ENCODE measurements around the gene TOX4.
A peak's percentile ranks its signal among the peaks of the same experiment; 100 is the strongest.
"Not testable (repeated sequence)": the region's sequence is repeated elsewhere in the genome, so short reads cannot be mapped to it uniquely, and the experiment has no call there.

Gene TOX4

DNA sequence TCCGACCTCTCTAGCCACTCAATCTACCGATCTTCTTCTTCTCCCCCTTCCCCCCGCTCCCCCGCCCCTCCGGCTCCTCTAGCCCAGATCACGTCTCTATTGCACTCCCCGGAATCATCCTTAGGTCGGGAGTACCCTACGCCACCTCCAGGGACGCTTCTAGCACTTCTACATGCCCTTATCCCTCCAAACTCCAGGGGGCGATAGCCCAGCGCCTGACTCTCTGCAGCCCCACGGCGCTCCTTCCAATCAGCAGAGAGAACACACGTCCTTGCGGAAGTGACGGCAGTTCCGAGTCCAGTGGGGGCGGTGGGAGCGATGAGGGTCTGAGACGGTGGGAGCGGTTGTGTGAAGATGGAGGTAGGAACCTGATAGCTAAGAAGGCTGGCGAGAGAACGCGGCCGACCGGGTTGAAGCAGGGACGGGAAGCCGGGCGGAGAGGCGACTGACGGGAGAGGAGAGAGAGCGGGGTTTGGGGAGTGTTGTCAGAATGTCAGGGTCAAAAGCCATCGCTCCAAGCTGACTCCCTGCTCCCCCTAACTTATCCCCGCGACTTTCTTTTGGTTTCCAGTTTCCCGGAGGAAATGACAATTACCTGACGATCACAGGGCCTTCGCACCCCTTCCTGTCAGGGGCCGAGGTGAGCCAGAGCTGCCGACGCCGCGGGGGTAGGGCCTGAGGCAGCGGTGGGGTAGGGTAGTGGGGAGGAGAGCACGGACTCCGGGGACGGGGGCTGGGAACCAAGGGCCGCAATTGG is at the start of gene TOX4, which contains the start of gene RAB2B:
Gene TOX4 (plus strand): TSS at position 271 of the 757 bp plus-strand sequence. CDS start 84 bp downstream, at position 355.
Gene RAB2B (minus strand): TSS at position 35 of the 757 bp plus-strand sequence. CDS start 87 bp downstream, outside the sequence.
- DNase-seq (ENCODE audit: low read depth in 2 of 2) = peak; percentile 85 to 86

DNA sequence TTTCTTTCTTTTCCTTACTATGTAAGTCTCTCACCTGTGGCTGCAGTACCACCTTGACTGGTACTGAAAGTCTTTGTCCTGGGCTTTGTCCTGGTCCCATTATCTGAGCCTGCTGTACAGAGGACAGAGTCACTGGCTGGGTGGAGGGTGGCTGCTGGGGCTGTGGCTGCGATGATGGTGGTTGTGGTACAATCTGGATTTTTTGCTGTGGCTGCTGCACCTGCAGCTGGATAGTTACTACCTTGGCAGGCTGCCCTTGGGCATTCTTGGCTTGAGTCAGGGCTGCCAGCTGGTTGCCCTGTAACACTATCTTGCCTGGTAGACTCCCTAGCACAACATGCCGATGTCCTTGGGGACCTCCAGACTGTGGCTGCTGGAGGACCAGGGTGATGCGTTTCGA is 48.1 kb upstream of the TOX4 start:
- no peak for DNase-seq (ENCODE audit: low read depth in 2 of 2)

DNA sequence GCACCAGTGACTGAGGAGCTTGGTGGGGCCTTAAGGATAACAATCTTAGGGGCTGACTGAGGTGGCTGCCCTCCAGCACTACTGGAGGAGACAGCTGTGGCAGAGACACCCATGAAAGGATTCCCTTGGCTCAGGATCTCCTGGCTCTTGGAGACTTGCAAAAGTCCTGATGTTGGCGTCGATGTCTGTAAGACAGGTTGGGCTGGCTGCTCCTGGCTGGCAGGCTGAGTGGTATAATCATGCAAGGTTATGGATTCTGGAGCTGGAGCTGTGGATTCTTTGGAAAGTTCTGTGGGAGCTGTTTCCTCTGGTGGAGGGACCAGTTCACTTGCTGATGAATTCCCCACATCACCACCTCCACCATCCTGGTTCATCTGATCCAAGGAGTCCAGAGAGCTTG is 45.9 kb upstream of the TOX4 start:
- DNase-seq (ENCODE audit: low read depth in 2 of 2) = no peak

DNA sequence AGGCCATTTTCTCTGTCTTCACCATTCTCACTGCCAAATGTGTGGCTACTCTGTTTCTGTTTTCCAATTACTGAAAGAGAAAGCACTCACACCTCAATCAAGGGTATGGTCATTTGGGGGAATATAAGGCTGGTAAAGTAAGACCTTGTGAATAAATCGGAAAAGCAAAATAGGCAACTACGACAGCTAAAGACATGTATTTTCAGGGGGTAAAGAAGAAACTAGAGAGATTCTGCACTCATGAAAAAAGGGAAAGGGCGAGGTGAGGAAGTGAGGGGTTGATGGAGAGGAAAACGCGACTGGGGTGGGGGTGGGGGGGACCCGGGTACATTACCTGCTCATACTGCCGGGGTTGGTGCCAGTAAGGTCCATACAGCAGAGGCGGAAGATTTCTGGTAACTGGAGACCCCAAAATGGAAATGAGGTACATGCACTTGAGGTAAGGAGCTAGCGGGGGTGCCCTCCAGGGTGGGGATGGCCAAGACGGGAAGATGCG is 40.4 kb upstream of the TOX4 start:
- no peak for DNase-seq (ENCODE audit: low read depth in 2 of 2)

DNA sequence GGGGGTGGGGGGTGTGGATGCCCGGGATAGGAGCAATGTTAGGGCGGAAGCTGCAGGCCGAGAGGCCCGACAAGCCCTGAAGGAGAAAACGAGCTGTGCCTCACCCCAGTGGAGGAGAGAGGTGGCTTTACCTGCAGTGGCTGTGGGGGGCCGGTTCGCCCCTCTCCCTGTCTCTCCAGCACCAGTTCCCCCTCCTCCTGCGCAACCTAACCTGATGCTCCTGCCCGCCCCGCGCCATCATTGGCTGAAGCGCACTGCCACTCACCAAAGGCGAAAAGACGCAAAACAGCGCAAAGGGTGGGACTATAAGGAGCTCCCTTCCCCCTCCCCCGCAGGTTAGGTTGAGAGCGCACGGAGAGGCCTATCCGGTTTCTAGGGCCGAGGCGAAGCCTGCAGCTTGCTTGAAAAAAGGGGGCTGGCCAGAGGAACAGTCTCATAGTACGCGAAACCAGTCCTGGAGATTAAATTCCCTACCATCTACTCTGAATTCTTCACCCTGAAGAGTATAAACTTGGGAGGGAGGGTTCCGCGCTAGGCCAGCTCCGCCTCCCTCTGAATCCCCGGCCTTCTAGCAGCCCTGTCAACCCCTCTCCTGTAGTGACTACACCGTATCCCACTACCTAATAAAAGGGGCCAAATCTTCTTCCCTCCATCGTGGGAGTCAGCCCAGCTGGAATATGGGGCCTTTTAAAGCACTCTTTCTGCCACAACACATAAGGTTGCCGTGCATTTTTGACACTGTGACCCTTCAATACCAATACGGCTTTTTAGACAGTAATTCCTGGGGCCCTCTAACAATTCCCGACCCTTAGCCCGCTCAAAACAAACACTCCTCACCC is 39.7 kb upstream of the TOX4 start:
- peak; percentile 97 to 98 for DNase-seq (ENCODE audit: low read depth in 2 of 2)

DNA sequence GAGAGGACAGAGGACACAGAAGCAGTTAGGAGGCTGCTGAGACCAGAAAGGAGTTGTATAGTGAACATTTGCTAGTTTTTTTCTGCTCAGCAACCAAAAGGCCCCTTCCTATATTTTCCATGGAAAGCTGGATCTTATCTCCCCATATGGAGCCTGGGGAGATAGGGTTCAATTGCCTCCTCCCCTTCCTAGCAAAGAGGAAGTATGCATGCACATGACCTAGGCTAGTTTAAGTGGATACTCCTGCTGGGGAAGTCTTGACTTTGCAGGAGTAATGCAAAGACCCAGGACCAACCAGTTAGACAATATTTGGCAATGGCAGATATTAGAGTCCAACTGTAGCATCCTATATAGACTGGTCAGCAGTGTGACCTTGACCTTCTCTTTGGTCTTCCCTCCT is 36.1 kb upstream of the TOX4 start:
- DNase-seq (ENCODE audit: low read depth in 2 of 2) = no peak

DNA sequence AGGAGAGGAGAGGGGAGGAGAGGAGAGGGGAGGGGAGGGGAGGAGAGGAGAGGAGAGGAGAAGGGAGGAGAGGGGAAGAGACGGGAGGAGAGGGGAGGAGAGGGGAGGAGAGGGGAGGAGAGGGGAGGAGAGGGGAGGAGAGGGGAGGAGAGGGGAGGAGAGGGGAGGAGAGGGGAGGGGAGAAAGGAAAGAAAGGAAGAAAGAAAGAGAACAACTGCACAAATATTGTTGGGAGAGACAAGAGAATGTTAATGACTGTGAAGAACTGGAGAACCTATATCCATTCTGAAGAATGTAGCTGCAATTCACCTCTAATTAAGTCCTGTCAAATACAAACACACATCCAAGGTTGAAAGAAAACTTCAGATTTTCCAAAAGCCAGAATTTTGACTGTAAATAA is 34.3 kb upstream of the TOX4 start:
- not testable (repeated sequence) for DNase-seq (ENCODE audit: low read depth in 2 of 2)

DNA sequence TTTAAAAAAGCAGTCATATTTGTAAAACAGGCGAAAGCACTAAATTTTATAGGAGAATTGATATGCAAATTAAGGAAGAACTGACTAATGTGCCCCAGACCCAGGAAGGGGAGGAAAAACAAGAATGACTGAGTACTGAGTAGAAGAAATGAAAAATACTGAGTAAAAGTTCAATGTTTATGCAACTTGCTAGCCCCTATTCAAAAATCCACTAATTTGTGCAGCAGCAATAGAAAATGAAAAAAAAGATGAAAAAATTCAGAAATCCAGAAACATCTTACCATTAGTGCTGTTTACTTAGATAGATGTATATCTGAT is 27.1 kb upstream of the TOX4 start:
- DNase-seq (ENCODE audit: low read depth in 2 of 2) = no peak

DNA sequence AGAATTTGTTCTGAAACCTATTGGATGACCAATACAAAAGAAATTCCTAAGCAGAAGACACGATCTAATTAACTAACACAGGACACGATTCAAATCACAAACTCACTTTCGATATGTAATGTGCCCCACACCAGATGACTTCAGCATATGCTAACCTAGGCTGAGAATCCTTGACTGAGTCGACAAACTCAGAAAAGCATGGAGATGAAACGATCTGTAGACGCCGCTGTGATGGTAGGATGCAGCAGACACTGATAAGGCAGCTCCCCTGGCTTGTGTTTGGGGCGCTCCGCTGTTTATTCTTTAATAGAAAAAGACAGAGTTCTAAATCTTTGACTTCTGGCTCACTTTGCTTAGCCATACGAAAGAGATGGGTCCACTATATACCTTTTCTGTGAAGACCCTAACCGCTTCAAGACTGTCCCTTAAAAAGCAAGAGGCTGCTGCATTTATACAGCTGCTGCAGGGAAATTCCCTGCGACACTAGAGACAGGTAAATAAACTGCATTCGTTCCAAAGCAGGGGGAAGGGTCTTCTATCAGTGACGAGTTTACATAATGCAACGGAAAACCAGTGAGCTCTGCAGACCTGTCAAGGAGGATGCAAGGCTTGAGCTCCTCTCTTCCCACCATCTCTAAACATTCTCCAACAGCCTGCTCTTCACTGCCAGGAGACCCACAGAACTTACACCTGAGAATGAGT is 22.0 kb upstream of the TOX4 start:
- no peak for DNase-seq (ENCODE audit: low read depth in 2 of 2)

DNA sequence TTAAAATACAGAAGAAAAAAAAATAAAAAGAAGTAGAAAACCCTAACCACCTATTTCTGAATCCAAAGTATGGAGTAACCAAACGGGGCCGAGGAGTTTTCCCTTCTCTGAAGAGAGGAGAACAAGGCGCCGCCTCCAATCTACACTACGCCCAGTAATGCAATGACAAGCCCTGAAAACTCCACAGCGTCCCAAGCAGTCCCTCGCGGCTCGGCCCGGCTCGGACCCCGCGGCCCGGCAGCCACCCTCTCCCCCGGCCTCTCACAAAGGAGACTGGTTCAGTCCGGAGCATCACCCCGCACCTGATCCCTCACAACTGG is 21.4 kb upstream of the TOX4 start:
- DNase-seq (ENCODE audit: low read depth in 2 of 2) = no peak

DNA sequence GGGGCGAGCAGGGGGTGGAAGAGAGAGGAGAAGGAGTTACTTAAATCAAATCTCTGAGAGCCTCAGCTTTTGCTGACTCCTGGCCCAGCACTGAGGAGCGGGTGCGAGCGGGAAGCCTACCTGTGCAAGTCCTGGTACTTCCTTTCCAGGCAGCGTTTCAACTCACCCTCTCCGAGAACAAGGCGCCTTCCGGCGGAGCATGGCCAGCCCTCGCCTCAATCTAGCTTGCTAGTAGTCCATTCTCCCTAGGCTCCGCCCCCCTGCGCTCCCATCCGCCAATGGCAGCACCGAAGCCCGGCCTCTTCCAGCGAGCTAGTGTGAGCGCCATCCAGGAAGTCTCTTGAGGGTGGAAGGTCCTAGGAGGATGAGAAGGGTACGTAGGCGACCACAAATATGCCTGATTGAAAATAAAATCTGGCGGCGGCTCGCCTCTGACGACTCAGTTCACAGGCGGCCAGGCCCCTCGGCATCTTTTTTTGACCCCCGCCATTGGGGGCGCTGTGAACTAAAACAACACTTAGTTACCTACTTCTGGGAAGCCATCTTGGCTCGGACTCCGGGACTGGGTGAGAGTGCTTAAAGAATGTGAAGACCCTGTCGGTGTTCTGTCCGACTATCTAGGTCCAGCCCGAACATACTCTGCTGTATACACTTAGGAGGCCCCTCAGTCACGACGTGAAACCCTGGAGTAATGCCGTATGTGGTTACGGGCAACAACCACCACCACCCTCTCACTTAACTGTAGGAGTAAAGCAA is 20.9 kb upstream of the TOX4 start, which contains the start of gene CHD8:
Gene CHD8 (minus strand): TSS at position 212 of the 756 bp plus-strand sequence. CDS start 24,480 bp downstream, outside the sequence.
- DNase-seq (ENCODE audit: low read depth in 2 of 2) = peak; percentile 97 to 98

DNA sequence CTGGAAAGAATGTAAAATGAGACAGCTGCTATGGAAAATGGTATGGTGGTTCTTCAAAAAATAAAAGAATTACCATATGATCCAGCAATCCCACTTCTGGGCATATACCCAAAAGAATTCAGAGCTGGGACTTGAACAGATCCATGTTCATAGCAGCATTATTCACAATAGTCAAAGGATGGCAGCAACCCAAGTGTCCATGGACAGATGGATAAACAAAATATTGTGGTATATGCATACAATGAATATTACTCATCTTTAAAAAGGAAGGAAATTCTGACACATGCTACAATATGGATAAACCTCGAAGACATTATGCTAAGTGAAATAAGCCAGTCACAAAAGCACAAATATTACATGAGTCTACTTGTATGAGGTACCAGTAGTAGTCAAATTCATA is 9.4 kb upstream of the TOX4 start:
- no peak for DNase-seq (ENCODE audit: low read depth in 2 of 2)

DNA sequence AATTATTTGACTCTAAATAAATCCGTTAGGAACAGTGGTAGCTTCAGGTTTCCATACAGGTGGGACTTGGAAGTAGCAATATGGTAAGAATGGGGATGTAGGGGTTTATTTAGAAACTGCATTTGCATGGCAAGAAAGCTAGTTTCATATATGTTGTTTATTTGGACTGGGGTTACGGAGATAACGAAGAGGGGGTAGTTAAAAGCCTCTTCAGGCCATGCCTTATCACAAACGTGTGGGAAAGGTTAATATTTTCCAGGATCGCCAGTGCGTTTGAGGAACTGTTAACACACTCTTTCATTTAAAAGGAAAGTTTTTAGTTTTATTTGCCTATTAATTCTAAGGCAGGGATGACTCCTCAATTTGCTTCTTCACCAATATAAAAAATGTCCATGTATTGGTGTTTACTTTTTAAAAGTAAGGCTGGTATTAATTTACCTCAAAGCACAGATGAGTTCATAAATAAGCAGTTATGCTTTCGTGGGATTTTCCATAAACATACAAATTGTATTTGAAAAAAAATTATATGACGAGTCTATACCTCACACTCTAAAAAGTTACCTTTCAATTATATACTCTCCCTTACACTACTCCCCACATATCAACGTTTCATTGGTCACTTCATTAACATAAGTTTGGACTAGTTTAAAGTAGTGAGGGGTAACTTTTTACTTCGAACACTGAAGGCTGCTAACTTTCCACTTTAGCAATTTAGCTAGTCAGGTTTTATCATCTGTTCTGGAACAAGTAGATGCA is 1.1 kb upstream of the TOX4 start:
- no peak for DNase-seq (ENCODE audit: low read depth in 2 of 2)

DNA sequence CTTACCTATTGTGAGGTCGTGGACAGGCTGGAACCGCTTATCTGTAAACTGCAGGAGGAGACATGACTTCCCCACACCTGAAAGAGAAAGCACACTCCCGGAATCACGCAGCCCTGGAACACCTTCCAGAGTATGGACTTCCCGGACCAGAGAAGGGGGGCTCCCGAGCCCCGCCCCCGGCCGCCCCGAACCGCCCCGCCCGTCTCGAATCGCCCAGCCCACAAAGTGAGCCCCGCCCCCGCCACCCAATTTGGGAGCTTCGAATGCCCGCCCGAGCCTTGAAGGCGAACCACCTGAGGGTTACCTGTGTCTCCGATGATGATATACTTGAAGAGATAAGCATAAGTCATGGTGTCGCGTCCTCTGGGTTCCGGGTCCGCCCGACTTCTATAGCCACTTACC is 471 bp upstream of the TOX4 start:
- DNase-seq (ENCODE audit: low read depth in 2 of 2) = peak; percentile 65 to 74

DNA sequence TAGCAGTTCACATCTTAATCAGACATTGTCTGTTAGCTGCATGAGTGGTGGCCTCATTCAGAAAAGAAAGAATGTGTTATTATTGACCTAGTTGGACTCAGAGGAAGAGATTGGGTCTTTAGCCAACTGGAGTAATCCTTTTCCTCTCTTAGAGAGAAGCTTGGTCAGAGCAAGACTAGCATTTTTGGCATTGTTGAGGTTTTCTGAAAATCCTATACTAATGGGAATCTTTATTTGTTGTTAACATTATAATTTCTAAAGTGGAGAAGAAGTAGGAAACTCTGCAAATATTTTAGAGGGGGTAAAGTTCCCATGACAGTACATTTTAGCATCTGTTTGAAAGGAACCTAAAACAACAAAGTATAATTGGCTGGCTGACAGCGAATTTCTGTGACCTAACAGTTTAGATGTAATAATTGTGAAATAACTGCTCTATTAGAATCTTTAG is 9.7 kb downstream of the TOX4 start:
- DNase-seq (ENCODE audit: low read depth in 2 of 2) = no peak

DNA sequence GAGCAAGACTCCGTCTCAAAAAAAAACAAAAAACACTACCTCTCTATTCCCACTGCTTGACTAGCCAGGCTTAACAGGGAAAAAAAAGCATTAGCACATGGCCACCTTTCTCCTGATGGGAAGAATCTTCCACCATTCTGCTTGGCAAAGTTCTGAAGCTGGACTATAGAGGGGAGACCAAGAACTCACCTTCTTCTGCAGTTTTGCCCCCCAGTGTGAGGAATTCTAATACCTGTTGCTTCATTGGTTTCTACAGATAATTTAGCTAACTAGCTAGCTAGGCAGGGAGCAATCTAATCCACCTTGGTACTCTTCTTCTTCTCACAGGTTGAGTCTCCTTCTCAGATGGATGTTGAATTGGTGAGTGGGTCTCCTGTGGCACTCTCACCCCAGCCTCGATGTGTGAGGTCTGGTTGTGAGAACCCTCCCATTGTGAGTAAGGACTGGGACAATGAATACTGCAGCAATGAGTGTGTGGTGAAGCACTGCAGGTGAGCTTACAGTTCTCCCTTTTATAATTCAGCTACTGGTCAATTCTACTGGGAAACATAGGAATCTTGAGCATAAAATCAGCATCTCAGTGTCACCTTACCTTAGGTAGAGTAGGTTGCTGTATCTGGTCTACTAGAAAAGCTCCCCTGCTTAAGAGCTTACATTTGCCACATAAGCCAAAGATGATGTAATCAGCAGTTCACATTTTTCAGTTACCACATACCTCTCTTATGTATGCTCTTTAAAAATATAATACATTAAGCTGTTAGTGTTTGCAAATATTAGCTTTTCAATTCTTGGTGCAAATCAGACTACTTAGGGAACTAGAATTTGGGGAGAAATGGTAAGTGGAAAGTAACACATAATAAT is 18.1 kb downstream of the TOX4 start:
- no peak for DNase-seq (ENCODE audit: low read depth in 2 of 2)

DNA sequence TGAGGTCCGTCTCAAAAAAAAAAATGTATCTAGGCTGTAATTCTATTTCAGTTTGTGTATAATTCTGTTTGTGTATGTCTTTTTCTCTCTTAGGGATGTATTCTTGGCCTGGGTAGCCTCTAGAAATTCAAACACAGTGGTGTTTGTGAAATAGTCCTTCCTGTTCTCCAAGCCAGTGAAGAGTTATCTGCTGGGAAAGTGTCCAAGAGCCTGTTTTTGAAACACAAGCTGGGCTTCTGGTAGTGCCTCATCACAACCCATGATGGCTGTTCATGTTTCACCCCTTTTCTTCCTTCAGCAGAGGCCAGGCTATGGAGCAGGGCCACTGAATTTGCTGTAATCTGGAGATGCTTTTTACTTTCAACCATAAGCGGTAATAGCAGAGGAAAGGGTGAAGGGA is 19.5 kb downstream of the TOX4 start:
- DNase-seq (ENCODE audit: low read depth in 2 of 2) = no peak

DNA sequence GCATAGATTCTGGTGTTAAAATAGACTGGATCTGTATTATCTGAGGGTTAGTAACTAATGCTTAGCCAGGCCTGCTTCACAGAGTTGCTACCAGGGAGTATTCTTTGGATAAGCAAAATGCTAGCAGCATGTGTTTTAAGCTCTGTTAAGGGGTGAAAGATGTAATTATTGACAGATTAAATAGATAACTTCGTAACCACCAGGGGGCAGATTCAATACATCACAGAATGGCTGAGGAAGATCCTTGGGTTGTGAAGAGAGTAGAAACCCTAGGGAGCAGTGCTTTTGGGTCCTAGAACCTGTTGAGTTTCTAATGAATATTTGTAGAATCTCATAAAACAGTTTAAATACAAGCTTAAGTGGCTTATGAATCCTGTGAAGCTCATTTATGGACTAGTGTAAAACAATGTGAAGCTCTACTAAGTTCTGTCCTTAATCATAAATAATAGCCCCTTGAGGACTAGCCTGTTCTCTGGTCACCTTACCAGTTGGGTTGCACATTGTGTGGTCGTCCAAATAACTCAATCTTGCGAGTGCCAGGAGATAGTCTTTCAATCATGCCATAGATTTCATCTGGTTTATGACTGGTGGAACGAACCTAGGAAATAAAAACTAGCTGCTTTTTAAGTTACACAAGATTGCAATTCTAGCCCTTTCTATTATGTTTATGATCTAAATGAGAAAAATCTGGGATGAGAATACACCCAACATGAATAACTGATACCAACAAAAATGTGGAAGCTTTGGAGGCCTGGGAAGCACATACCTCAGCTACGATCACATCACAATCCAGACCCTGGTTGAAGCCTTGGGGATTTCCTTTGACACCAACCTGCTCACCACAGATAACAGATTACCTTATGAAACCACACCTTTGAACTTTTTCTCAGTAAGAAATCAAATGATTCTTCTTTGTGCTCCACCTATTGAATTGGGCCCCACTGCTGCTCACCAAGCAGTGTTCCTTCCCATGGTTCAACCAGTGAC is 21.8 kb downstream of the TOX4 start:
- DNase-seq (ENCODE audit: low read depth in 2 of 2) = no peak

DNA sequence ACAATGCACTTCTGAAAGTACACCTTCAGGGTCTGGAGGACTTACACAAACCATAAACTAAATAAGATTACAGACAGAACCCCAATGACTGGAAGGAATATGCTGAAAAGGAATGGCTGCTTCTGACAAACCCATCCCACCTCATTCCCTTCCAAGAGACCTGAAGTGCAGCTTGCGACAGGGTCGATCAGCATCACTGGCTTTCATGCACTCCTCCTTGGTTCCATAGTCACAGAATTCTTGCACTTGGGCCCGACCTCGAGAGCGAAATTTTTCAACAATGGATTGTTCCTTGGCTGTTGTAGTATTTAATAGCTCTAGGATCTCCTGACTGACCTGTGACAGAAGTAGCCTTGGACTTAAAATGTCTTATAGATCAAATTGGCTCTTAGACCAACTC is 24.6 kb downstream of the TOX4 start:
- no peak for DNase-seq (ENCODE audit: low read depth in 2 of 2)
